ENCODE data around the gene GPR183. TPM values are rescaled to one million over a fixed set of nuclear protein-coding genes. Genes with fewer than 3 reads are reported as not detected.

GPR183 gene
- total and polyA plus RNA-seq, 9 donors = 1.4 to 3.0 (median 1.9) TPM

DNA sequence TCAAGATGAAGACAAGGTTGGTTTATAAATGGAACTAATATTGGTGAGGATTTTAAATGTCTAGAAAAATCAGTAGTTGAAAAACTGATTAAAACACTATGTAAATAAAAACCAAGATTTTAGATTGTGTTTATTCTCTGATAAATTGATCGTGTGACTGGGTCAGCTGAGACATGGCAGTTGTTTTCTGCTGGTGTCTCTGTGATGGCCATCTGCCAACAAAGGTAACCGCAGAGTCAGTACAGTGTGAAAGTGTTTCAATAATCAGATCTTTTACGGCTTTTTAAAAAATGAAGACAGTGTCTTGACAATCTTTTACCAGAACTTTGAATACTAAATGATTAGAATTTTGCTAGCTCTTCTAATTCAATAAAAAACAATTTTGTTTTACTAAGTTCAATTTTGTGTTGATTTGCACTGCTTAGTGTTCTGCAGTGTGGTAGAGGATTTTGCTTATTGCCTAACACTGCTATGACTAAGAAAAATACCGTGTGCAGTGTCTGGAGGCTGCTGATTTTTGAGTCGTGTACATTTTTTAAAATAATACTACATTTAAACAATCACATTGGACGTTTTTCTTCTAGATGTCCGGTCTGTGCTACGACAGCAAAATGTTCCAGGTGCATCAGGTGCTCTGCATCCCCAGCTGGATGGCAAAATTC is 32.7 kb upstream of the GPR183 start:
- Histone ChIP-seq H3K4me3 (ENCODE audit: low read length) (no peak overlapping the region), H3K27me3 (ENCODE audit: control insufficient read depth, insufficient read depth, low read length) (no peaks in the 10 kb centered on the region), H3K9me3 (replicated peaks; ENCODE audit: control insufficient read depth, low read depth, low read length) (no peaks in the 10 kb centered on the region), H3K36me3 (ENCODE audit: control insufficient read depth, insufficient read depth, low read length) (peaks cover 38% of the 10 kb centered on the region), H3K27ac (ENCODE audit: low read length) (no peak overlapping the region), H3K4me1 (ENCODE audit: control insufficient read depth, insufficient read depth, low read length) (no peaks in the 10 kb centered on the region)
- 89% methylated on average over 3 of the region's 8 CpGs for WGBS (ENCODE audit: insufficient coverage)
- DNase-seq = no peak

DNA sequence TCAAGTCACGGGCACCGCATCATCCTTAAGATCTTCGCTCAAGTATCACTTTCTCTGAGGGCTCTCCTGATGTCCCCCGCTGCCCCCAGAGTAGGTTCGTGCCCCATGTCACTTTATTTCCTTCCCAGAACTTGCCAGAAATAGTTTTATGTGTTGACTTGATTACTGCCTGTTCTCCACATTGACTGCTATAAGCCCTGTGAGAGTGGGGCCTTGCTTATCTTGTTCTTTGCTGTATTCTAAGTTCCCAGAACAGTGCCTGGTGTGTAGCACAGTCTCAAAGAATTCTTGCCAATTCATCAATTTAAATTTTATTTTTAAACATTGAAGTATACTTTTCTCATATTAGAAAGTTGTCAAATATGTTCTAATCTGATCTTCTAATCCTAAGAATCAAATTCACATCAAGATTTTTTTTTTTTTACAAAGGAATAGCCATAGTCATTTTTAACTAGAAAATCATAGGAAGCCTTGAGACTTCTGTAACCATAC is 32.1 kb upstream of the GPR183 start:
- H3K27ac ChIP-seq (ENCODE audit: low read length) = no peak overlapping the region
- peaks cover 34% of the 10 kb centered on the region for H3K36me3 ChIP-seq (ENCODE audit: control insufficient read depth, insufficient read depth, low read length)
- no peaks in the 10 kb centered on the region for H3K4me1 ChIP-seq (ENCODE audit: control insufficient read depth, insufficient read depth, low read length)
- H3K4me3 ChIP-seq (ENCODE audit: low read length) = no peak overlapping the region
- 80% methylated on average over 2 of the region's 5 CpGs for WGBS (ENCODE audit: insufficient coverage)
- no peaks in the 10 kb centered on the region for H3K9me3 ChIP-seq (replicated peaks; ENCODE audit: control insufficient read depth, low read depth, low read length)
- DNase-seq = no peak
- H3K27me3 ChIP-seq (ENCODE audit: control insufficient read depth, insufficient read depth, low read length) = no peaks in the 10 kb centered on the region

DNA sequence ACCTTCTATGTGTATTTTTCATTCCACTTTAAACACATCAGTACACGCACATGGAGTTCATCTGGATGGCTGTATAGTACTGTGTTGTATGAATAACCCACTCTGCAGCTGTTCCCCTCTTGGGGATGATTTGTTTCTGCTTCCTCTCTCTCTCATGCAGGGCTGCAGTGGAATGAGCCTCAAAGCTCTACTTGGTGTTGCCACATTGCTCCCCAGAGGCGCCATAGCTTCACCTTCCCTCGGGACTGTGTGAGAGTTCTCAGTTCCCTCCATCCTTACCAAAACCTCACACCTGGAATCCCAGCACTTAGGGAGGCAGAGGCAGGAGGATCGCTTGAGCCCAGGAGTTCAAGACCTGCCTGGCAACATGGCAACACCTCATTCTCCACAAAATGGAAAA is 28.4 kb upstream of the GPR183 start:
- Histone ChIP-seq H3K4me1 (ENCODE audit: control insufficient read depth, insufficient read depth, low read length) (peaks cover 2% of the 10 kb centered on the region), H3K36me3 (ENCODE audit: control insufficient read depth, insufficient read depth, low read length) (peaks cover 10% of the 10 kb centered on the region), H3K27ac (ENCODE audit: low read length) (no peak overlapping the region), H3K27me3 (ENCODE audit: control insufficient read depth, insufficient read depth, low read length) (no peaks in the 10 kb centered on the region), H3K4me3 (ENCODE audit: low read length) (no peak overlapping the region), H3K9me3 (replicated peaks; ENCODE audit: control insufficient read depth, low read depth, low read length) (no peaks in the 10 kb centered on the region)
- WGBS (ENCODE audit: insufficient coverage) = 50% methylated on average over 2 of the region's 4 CpGs
- peak; percentile 32 for DNase-seq

DNA sequence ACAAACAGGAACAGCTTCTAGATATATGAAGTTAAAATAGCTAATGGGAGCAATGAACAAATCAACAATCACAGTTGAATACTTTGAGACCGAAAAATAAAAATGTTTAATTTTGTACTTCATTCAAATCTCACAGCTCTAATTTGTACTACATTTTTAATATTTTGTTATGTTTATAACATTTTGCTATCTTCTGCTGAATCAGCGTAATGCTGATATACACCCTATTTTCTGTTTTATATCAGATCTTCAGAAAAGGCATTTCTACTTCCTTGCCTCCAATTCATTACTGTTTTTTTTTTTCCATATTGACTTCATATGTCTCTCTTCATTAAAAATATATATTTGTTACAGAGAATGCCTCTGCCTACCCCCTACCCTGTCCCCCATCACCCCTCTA is 27.9 kb upstream of the GPR183 start:
- no peak for DNase-seq

DNA sequence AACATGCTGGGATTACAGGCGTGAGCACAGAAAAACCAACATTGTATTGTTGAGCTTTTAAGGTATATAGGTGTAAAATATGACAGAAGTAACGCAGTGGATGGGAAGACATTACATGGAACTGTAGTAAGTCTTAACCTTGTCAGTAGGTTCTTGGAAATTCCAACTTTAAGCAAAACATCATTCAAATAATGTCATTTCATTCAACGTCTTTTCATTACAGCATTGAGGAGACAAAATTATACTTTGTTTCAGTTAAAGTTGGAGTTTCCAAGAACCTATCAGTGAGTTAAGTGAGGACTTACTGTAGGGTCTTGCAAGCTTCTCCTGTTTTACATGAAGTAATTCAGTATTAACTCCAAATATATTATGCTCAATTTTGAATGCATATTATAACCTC is 27.0 kb upstream of the GPR183 start:
- no peak for DNase-seq
- no CpG with 5 or more reads among the region's 3 CpGs for WGBS (ENCODE audit: insufficient coverage)
- Histone ChIP-seq H3K4me1 (ENCODE audit: control insufficient read depth, insufficient read depth, low read length) (peaks cover 2% of the 10 kb centered on the region), H3K27ac (ENCODE audit: low read length) (no peak overlapping the region), H3K36me3 (ENCODE audit: control insufficient read depth, insufficient read depth, low read length) (peaks cover 5% of the 10 kb centered on the region), H3K4me3 (ENCODE audit: low read length) (no peak overlapping the region), H3K9me3 (replicated peaks; ENCODE audit: control insufficient read depth, low read depth, low read length) (no peaks in the 10 kb centered on the region), H3K27me3 (ENCODE audit: control insufficient read depth, insufficient read depth, low read length) (no peaks in the 10 kb centered on the region)

More for the DNA sequence above, 27.9 kb upstream of the GPR183 start:
- no peak overlapping the region for H3K4me3 ChIP-seq (ENCODE audit: low read length)
- H3K4me1 ChIP-seq (ENCODE audit: control insufficient read depth, insufficient read depth, low read length) = peaks cover 2% of the 10 kb centered on the region
- no peaks in the 10 kb centered on the region for H3K9me3 ChIP-seq (replicated peaks; ENCODE audit: control insufficient read depth, low read depth, low read length)
- no peak overlapping the region for H3K27ac ChIP-seq (ENCODE audit: low read length)
- H3K36me3 ChIP-seq (ENCODE audit: control insufficient read depth, insufficient read depth, low read length) = peaks cover 6% of the 10 kb centered on the region
- no peaks in the 10 kb centered on the region for H3K27me3 ChIP-seq (ENCODE audit: control insufficient read depth, insufficient read depth, low read length)
- WGBS (ENCODE audit: insufficient coverage) = no CpG with 5 or more reads among the region's 2 CpGs

DNA sequence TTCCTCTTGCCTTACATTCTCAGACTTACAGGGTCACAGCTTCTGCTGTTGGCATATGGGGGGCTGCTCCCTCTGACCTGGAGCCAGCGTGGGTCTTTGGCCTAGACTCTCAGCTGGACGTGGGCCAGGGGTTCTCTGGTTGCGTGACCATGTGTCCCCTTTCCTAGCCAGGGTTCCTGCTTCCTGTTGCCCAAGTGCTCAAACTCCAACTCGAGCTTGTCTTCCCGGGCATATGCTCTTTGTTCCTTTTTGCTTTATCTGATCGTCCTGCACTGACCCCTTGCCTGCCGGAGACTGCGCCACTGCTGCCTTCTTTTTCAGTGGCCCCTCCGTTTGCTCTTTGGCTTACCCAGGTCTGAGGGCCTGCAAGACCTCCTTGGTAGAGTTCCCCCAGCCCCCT is 25.3 kb upstream of the GPR183 start:
- Histone ChIP-seq H3K4me3 (ENCODE audit: low read length) (no peak overlapping the region), H3K36me3 (ENCODE audit: control insufficient read depth, insufficient read depth, low read length) (peaks cover 5% of the 10 kb centered on the region), H3K27me3 (ENCODE audit: control insufficient read depth, insufficient read depth, low read length) (no peaks in the 10 kb centered on the region), H3K27ac (ENCODE audit: low read length) (no peak overlapping the region), H3K4me1 (ENCODE audit: control insufficient read depth, insufficient read depth, low read length) (peaks cover 2% of the 10 kb centered on the region), H3K9me3 (replicated peaks; ENCODE audit: control insufficient read depth, low read depth, low read length) (no peaks in the 10 kb centered on the region)
- no peak for DNase-seq
- 76% methylated on average over 9 of the region's 9 CpGs for WGBS (ENCODE audit: insufficient coverage)

DNA sequence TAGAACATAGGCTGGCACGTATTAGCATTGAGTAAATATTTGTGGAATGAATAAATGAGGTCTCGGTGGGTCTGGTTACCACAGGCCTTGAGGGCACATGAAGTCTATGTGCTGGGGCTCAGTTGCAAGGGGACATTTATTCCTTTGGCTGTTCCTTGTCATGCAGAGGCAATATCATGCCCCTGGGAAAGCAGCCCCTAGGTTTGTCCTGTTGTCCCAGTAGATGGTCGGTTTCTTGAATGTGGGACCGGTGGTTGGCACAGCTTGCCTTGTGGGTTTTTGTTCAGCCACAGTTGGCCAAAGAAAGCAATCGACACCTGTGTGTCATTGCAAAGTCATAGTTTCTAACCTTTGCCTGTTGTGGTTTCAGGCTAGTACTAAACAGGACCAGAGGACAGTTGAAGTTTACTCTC is 24.7 kb upstream of the GPR183 start:
- Histone ChIP-seq H3K4me1 (ENCODE audit: control insufficient read depth, insufficient read depth, low read length) (peaks cover 2% of the 10 kb centered on the region), H3K9me3 (replicated peaks; ENCODE audit: control insufficient read depth, low read depth, low read length) (no peaks in the 10 kb centered on the region), H3K4me3 (ENCODE audit: low read length) (no peak overlapping the region), H3K27ac (ENCODE audit: low read length) (no peak overlapping the region), H3K36me3 (ENCODE audit: control insufficient read depth, insufficient read depth, low read length) (peaks cover 5% of the 10 kb centered on the region), H3K27me3 (ENCODE audit: control insufficient read depth, insufficient read depth, low read length) (no peaks in the 10 kb centered on the region)
- WGBS (ENCODE audit: insufficient coverage) = 75% methylated on average over 4 of the region's 5 CpGs
- DNase-seq = no peak

DNA sequence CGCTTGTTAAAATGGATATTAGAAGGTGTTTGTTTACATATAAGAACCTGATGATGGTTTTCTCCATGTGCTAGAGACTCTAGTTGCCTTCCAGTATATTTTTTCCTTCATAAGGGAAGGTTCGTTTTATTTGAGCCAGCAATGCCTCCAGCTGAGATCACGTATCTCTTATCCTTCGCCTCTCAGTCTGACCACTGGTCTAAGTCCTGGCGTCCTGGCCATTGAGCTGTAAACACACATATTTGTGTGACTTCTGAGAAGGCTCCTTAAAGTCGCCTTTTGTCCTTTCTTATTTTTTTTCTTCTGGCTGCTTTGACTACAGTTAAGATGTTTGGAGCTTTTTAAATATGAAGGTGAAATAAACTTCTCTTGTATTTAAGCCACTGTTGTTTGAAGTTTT is 23.7 kb upstream of the GPR183 start:
- peaks cover 6% of the 10 kb centered on the region for H3K36me3 ChIP-seq (ENCODE audit: control insufficient read depth, insufficient read depth, low read length)
- no peaks in the 10 kb centered on the region for H3K9me3 ChIP-seq (replicated peaks; ENCODE audit: control insufficient read depth, low read depth, low read length)
- H3K27ac ChIP-seq (ENCODE audit: low read length) = no peak overlapping the region
- WGBS (ENCODE audit: insufficient coverage) = 62% methylated on average over 3 of the region's 6 CpGs
- no peak for DNase-seq
- H3K27me3 ChIP-seq (ENCODE audit: control insufficient read depth, insufficient read depth, low read length) = no peaks in the 10 kb centered on the region
- peaks cover 2% of the 10 kb centered on the region for H3K4me1 ChIP-seq (ENCODE audit: control insufficient read depth, insufficient read depth, low read length)
- no peak overlapping the region for H3K4me3 ChIP-seq (ENCODE audit: low read length)

DNA sequence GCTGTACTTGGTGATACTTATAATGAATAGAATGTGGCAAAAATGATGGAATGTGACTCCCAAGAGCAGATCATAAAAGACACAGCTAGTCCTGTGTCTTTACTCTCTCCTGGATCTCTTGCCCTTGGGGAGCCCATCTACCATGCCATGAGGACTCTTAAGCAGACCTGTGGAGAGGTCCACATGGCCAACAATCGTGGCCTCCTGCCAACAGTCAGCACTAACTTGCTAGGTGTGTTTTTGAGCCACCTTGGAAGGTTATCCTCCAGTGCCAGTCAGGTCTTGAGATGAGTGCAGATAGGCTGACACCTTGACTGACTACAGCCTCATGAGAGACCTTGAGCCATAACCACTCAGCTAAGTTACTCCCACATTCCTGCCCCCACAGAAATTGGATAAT is 22.3 kb upstream of the GPR183 start:
- Histone ChIP-seq H3K9me3 (replicated peaks; ENCODE audit: control insufficient read depth, low read depth, low read length) (no peaks in the 10 kb centered on the region), H3K4me3 (ENCODE audit: low read length) (no peak overlapping the region), H3K36me3 (ENCODE audit: control insufficient read depth, insufficient read depth, low read length) (peaks cover 8% of the 10 kb centered on the region), H3K4me1 (ENCODE audit: control insufficient read depth, insufficient read depth, low read length) (peaks cover 2% of the 10 kb centered on the region), H3K27ac (ENCODE audit: low read length) (no peak overlapping the region), H3K27me3 (ENCODE audit: control insufficient read depth, insufficient read depth, low read length) (no peaks in the 10 kb centered on the region)
- WGBS (ENCODE audit: insufficient coverage) = no CpG with 5 or more reads among the region's 1 CpG
- no peak for DNase-seq

DNA sequence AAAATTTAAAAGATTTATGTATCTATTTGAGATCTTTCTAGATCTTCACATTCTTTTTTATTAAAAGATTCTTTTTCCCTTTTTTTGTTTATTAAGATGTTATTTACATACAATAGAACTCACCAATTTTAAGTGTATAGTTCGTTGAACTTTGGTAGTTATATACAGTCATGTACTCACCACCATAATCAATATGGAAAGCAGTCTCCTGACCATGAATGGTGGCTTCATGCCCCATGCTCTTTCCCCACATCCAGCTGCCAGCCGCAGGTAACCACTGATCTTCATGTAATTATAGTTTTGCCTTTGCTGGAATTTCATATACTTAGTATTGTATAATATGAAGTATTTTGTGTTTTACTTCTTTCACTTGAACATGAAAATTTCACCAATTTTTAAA is 20.6 kb upstream of the GPR183 start:
- H3K36me3 ChIP-seq (ENCODE audit: control insufficient read depth, insufficient read depth, low read length) = peaks cover 13% of the 10 kb centered on the region
- H3K4me3 ChIP-seq (ENCODE audit: low read length) = no peak overlapping the region
- WGBS (ENCODE audit: insufficient coverage) = no CpG with 5 or more reads among the region's 2 CpGs
- H3K27me3 ChIP-seq (ENCODE audit: control insufficient read depth, insufficient read depth, low read length) = no peaks in the 10 kb centered on the region
- no peak overlapping the region for H3K27ac ChIP-seq (ENCODE audit: low read length)
- H3K9me3 ChIP-seq (replicated peaks; ENCODE audit: control insufficient read depth, low read depth, low read length) = no peaks in the 10 kb centered on the region
- no peak for DNase-seq
- peaks cover 2% of the 10 kb centered on the region for H3K4me1 ChIP-seq (ENCODE audit: control insufficient read depth, insufficient read depth, low read length)

DNA sequence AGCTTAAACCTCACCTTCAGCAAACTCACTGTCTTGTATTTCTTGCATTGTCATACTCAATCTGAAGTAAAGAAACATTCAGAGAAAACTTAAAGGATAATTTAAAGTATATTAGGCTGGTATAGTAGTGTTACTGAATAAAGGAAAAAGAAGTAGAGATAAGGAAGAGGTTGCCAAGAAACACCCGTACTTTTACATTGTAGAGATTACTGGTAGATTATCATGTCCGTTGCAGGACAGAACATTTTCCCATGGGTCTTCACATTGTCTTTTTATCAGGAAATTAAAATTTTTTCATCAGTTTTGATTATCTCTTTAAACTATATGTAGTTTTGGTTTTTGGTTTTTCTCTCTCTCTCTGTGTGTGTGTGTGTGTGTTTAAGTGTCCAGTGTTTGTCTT is 19.9 kb upstream of the GPR183 start:
- H3K36me3 ChIP-seq (ENCODE audit: control insufficient read depth, insufficient read depth, low read length) = peaks cover 9% of the 10 kb centered on the region

More for the DNA sequence above, 19.9 kb upstream of the GPR183 start:
- Histone ChIP-seq H3K4me1 (ENCODE audit: control insufficient read depth, insufficient read depth, low read length) (peaks cover 2% of the 10 kb centered on the region), H3K27ac (ENCODE audit: low read length) (no peak overlapping the region), H3K4me3 (ENCODE audit: low read length) (no peak overlapping the region), H3K9me3 (replicated peaks; ENCODE audit: control insufficient read depth, low read depth, low read length) (no peaks in the 10 kb centered on the region), H3K27me3 (ENCODE audit: control insufficient read depth, insufficient read depth, low read length) (no peaks in the 10 kb centered on the region)
- no CpG with 5 or more reads among the region's 2 CpGs for WGBS (ENCODE audit: insufficient coverage)
- no peak for DNase-seq

All from muscle of leg (tissue), 11 donors.